Fibroblast of villous mesenchyme (primary cell): ENCODE results near the gene CACNG4. TPM values are rescaled to one million over a fixed set of nuclear protein-coding genes. Genes with fewer than 3 reads are reported as not detected.

Source experiments
- DNase-seq: peaks from one replicate; pipeline ENCODE4 v3.0.0-alpha.2; 2010; ENCODE audit warnings: low read depth
- H3K4me3 ChIP-seq: 2 replicates; pipeline ENCODE4 v1.5.1; 2011; ENCODE audit warnings: low read depth, mild to moderate bottlenecking, low read length
- total RNA-seq: library from RNA; depleted of rRNA; stranded (reverse); fragments of >200 nt; gene quantifications from 2 replicates; pipeline ENCODE4 v1.2.3, GENCODE V29; 2012
- TF ChIP-seq, protein P1 (sequence below): IDR thresholded peaks from 2 replicates; pipeline ENCODE4 v1.5.1; 2012; ENCODE audit warnings: low read depth, mild to moderate bottlenecking, low read length; ENCODE audit not compliant: insufficient read depth

The CACNG4 gene
- total RNA-seq, 1 donor, result not detected

DNA sequence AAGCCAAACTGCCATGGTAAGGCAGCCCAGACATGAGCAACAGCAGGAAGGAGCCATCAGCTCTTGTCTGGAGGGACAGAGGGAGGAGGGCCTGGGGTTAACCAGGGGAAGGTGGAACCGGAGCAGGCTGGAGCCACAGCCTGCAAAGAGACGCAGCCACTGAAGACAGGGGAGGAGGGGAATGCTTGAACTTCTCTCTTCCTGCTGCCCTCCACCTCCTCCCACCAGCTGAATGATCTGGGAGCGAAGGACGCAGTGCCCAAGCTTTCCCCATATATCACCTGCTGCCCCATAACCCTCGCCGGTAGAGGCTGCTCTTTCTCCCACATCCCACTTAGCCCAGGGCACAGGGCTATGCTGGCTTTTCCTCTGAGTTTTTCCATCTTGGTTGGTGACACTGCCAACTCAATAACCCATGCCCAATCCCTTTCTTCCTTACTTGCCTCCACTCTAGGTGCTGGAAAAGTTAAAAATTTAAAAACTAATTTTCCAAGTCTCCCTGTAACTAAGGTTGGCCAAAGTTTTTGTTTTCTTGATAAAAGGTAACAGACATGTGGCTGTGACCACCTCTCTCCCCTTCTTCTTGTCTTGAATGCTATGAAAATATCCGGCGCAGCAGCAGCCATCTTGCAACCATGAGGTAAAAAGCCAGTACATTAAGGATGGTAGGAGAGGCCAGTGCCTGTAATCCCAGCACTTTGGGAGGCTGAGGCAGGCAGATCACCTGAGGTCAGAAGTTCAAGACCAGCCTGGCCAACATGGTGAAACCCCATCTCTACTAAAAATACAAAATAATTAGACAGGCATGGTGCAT, 21.8 kb upstream of the CACNG4 start:
- TF ChIP-seq, protein P1, sequence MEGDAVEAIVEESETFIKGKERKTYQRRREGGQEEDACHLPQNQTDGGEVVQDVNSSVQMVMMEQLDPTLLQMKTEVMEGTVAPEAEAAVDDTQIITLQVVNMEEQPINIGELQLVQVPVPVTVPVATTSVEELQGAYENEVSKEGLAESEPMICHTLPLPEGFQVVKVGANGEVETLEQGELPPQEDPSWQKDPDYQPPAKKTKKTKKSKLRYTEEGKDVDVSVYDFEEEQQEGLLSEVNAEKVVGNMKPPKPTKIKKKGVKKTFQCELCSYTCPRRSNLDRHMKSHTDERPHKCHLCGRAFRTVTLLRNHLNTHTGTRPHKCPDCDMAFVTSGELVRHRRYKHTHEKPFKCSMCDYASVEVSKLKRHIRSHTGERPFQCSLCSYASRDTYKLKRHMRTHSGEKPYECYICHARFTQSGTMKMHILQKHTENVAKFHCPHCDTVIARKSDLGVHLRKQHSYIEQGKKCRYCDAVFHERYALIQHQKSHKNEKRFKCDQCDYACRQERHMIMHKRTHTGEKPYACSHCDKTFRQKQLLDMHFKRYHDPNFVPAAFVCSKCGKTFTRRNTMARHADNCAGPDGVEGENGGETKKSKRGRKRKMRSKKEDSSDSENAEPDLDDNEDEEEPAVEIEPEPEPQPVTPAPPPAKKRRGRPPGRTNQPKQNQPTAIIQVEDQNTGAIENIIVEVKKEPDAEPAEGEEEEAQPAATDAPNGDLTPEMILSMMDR, result peak; percentile 1
- no peak for DNase-seq
- H3K4me3 ChIP-seq, result no peak overlapping the region

- H3K4me3 ChIP-seq, result no peak overlapping the region
- DNase-seq, result no peak
- TF ChIP-seq, protein P1, result no peak
These were observed 21.0 kb upstream of the CACNG4 start for GRCh38 chr17:66943484-66943883.

- no peak overlapping the region for H3K4me3 ChIP-seq
- DNase-seq, result no peak
These were observed 20.0 kb upstream of the CACNG4 start for GRCh38 chr17:66944351-66945146.

GRCh38 chr17:66945147-66945835, 19.2 kb upstream of the CACNG4 start:
- no peak overlapping the region for H3K4me3 ChIP-seq
- TF ChIP-seq, protein P1, result no peak
- DNase-seq, result no peak

More at GRCh38 chr17:66944351-66945146, 20.0 kb upstream of the CACNG4 start:
- TF ChIP-seq, protein P1, result no peak

- DNase-seq, result no peak
- TF ChIP-seq, protein P1, result no peak
- no peak overlapping the region for H3K4me3 ChIP-seq
These were observed 18.3 kb upstream of the CACNG4 start for GRCh38 chr17:66946251-66946650.

GRCh38 chr17:66947311-66947710, 17.2 kb upstream of the CACNG4 start:
- TF ChIP-seq, protein P1, result no peak
- H3K4me3 ChIP-seq, result no peak overlapping the region
- DNase-seq, result no peak
